NCI-H1694 (cell line): Measurements from ENCODE around the gene ATP6V1C2.
"Not testable (repeated sequence)": the region's sequence is repeated elsewhere in the genome, so short reads cannot be mapped to it uniquely, and the experiment has no call there.

Experiments used
- DNase-seq: peaks from one replicate; lab custom pipeline; 2025; lab: John Stamatoyannopoulos, UW

Gene ATP6V1C2

GRCh38 chr2:10786240-10786982 lies 65.0 kb downstream of the ATP6V1C2 start:
- no peak for DNase-seq

- DNase-seq, result peak; percentile 75
These were observed 65.9 kb downstream of the ATP6V1C2 start for GRCh38 chr2:10787176-10787968.

- DNase-seq, result no peak
These were observed 67.4 kb downstream of the ATP6V1C2 start for GRCh38 chr2:10788855-10789254.

GRCh38 chr2:10790228-10790973 lies 69.0 kb downstream of the ATP6V1C2 start:
- DNase-seq, result no peak

- no peak for DNase-seq
These were observed 70.7 kb downstream of the ATP6V1C2 start for GRCh38 chr2:10792001-10792634.

- DNase-seq, result no peak
These were observed 71.4 kb downstream of the ATP6V1C2 start for GRCh38 chr2:10792660-10793400.

- DNase-seq, result no peak
These were observed 72.4 kb downstream of the ATP6V1C2 start for GRCh38 chr2:10793816-10794215.

GRCh38 chr2:10794876-10795275 lies 73.4 kb downstream of the ATP6V1C2 start:
- DNase-seq, result no peak

GRCh38 chr2:10795508-10796046 lies 74.1 kb downstream of the ATP6V1C2 start:
- DNase-seq, result no peak

GRCh38 chr2:10796703-10797102 lies 75.3 kb downstream of the ATP6V1C2 start:
- no peak for DNase-seq

- DNase-seq, result peak; percentile 23
These were observed 77.4 kb downstream of the ATP6V1C2 start for GRCh38 chr2:10798783-10799182.

GRCh38 chr2:10800163-10800562 lies 78.7 kb downstream of the ATP6V1C2 start:
- DNase-seq, result no peak

GRCh38 chr2:10802657-10803056 lies 81.2 kb downstream of the ATP6V1C2 start:
- no peak for DNase-seq

- DNase-seq, result not testable (repeated sequence)
These were observed 84.6 kb downstream of the ATP6V1C2 start for GRCh38 chr2:10805990-10806389.

GRCh38 chr2:10806543-10806942 lies 85.1 kb downstream of the ATP6V1C2 start:
- no peak for DNase-seq

- peak; percentile 99 for DNase-seq
These were observed 89.1 kb downstream of the ATP6V1C2 start for GRCh38 chr2:10810202-10811161.

GRCh38 chr2:10811517-10811916 lies 90.1 kb downstream of the ATP6V1C2 start:
- no peak for DNase-seq

- DNase-seq, result peak; percentile 97
These were observed 91.1 kb downstream of the ATP6V1C2 start, which contains the start of gene PDIA6 for GRCh38 chr2:10812362-10813162. Gene PDIA6 (minus strand): TSS chr2:10812785. CDS start chr2:10812696, 89 bp downstream.
